ENCODE measurements around the gene SASH1. TPM values are rescaled to one million over a fixed set of nuclear protein-coding genes. Genes with fewer than 3 reads are reported as not detected.
A peak's percentile ranks its signal among the peaks of the same experiment; 100 is the strongest.

SASH1 gene
- total and polyA plus RNA-seq, 9 of the 15 experiments (the other 6 are each of a cell fraction or from before 2014, with no cell fraction given): 0.35 to 3.5 (median 1.6) TPM

GRCh38 chr6:148431840-148432239, 89.2 kb downstream of the SASH1 start:
- in situ Hi-C loops (cut with MboI): no loop called here
- no peak for ATAC-seq
- intact Hi-C loops (cut with micrococcal nuclease): no loop called here
- POLR2A ChIA-PET: interaction anchor here (0.8 kb wide), 1 partner anchor 116 kb away, joined by 3 read pairs; no protein-coding TSS in a partner anchor
- Histone ChIP-seq H3K36me3 (ENCODE audit: control insufficient read depth, insufficient read depth, low read length) (no peaks in the 10 kb centered on the region), H3K79me2 (ENCODE audit: control insufficient read depth, insufficient read depth, low read length) (no peaks in the 10 kb centered on the region), H3K9me3 (replicated peaks; ENCODE audit: control insufficient read depth, insufficient read depth, low read depth, low read length) (no peaks in the 10 kb centered on the region), H3K9me1 (ENCODE audit: control insufficient read depth, insufficient read depth, low read length) (no peaks in the 10 kb centered on the region), H3K4me2 (ENCODE audit: insufficient read depth, low read length) (no peak overlapping the region), H4K20me1 (replicated peaks; ENCODE audit: control insufficient read depth, insufficient read depth, low read length) (0 out of 2 replicates have a peak, but pooled peaks cover 7% of the 10 kb centered on the region), H3K4me1 (replicated peaks in 1 of 2; ENCODE audit: control insufficient read depth in 2 of 2, insufficient read depth in 2 of 2, low read length in 2 of 2) (no peaks in the 10 kb centered on the region), H3K27me3 (ENCODE audit: control insufficient read depth in 2 of 2, insufficient read depth in 2 of 2, low read length in 2 of 2) (peaks cover 12 to 35% of the 10 kb centered on the region in 2 experiments; a peak in 4 of 5 replicates), H3K27ac (ENCODE audit: extremely low read depth, low read depth, low read length) (no peak overlapping the region), H3K4me3 (no peak overlapping the region), H2AFZ (ENCODE audit: low read depth, low read length) (no peak overlapping the region), H3K9ac (ENCODE audit: insufficient read depth in 1 of 2, low read depth in 2 of 2, low read length in 2 of 2) (no peak overlapping the region)
- no peak for FAIRE-seq
- no peak for TF ChIP-seq CEBPG (CRISPR knock-in tag; IDR thresholded peaks at IDR 0.05)
- peak in 1 of 2 experiments; percentile 38; a peak in 1 of 4 replicates for TF ChIP-seq CEBPG (tag; conservative IDR thresholded peaks at IDR 0.05 in 1 of 2, IDR thresholded peaks at IDR 0.05 in 1 of 2)
- no peak for TF ChIP-seq ZNF444 (CRISPR knock-in tag; IDR thresholded peaks at IDR 0.05)
- no peak for TF ChIP-seq GABPB1 (CRISPR knock-in tag; IDR thresholded peaks at IDR 0.05)
- no peak for TF ChIP-seq RCOR1 (IDR thresholded peaks at IDR 0.05; ENCODE audit: borderline replicate concordance in 1 of 2, low read depth in 2 of 2, low read length in 2 of 2)
- no peak for TF ChIP-seq ZNF277 (CRISPR knock-in tag; IDR thresholded peaks at IDR 0.05; ENCODE audit: borderline replicate concordance)
- no peak for TF ChIP-seq RNF219 (CRISPR knock-in tag; IDR thresholded peaks at IDR 0.05)
- TF ChIP-seq CEBPB (tag; IDR thresholded peaks at IDR 0.05): 0 out of 2 replicates have a peak, but pooled peaks have one; percentile 20
- TF ChIP-seq SREBF2 (CRISPR knock-in tag; IDR thresholded peaks at IDR 0.05): no peak
- no peak for TF ChIP-seq KDM4B (IDR thresholded peaks at IDR 0.05; ENCODE audit: borderline replicate concordance in 2 of 2, low read depth in 1 of 2)
- TF ChIP-seq ZNF175 (CRISPR knock-in tag; IDR thresholded peaks at IDR 0.05; ENCODE audit: low read depth): no peak
- no peak for TF ChIP-seq RBM22 (IDR thresholded peaks at IDR 0.05; ENCODE audit: low read depth, low read length, poor library complexity, severe bottlenecking)
- TF ChIP-seq RFX5 (IDR thresholded peaks at IDR 0.05; ENCODE audit: low read depth, low read length): no peak
- TF ChIP-seq ZBTB2 (IDR thresholded peaks at IDR 0.05): no peak
- TF ChIP-seq, protein P1, sequence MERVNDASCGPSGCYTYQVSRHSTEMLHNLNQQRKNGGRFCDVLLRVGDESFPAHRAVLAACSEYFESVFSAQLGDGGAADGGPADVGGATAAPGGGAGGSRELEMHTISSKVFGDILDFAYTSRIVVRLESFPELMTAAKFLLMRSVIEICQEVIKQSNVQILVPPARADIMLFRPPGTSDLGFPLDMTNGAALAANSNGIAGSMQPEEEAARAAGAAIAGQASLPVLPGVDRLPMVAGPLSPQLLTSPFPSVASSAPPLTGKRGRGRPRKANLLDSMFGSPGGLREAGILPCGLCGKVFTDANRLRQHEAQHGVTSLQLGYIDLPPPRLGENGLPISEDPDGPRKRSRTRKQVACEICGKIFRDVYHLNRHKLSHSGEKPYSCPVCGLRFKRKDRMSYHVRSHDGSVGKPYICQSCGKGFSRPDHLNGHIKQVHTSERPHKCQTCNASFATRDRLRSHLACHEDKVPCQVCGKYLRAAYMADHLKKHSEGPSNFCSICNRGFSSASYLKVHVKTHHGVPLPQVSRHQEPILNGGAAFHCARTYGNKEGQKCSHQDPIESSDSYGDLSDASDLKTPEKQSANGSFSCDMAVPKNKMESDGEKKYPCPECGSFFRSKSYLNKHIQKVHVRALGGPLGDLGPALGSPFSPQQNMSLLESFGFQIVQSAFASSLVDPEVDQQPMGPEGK (CRISPR knock-in tag; IDR thresholded peaks at IDR 0.05; ENCODE audit: borderline replicate concordance): no peak
- no TSS peak for BruUV-seq (replicated peaks)
- WGBS (ENCODE audit: insufficient coverage, low coverage, missing lambda C conversion rate): 0% methylated on average over 7 of the region's 7 CpGs
- CTCF ChIA-PET (ENCODE audit: low intra/inter-chr PET ratio): no interaction called here
- DNase-seq (ENCODE audit: extremely low read depth in 1 of 4, low spot score in 3 of 4): no peak
